HG02943 (cell line): ENCODE data around the gene CNTLN.
"Not testable (repeated sequence)": the region's sequence is repeated elsewhere in the genome, so short reads cannot be mapped to it uniquely, and the experiment has no call there.

Experiments
- ATAC-seq: cut with Tn5 transposase; IDR thresholded peaks from one replicate; pipeline ENCODE4 v1.9.1; 2021; ENCODE audit warnings: mild to moderate bottlenecking, low read depth, moderate library complexity; ENCODE audit not compliant: unreplicated experiment

Gene CNTLN

GRCh38 chr9:17486396-17486795 lies 351.6 kb downstream of the CNTLN start:
- ATAC-seq, result no peak

- ATAC-seq, result no peak
These were observed 352.6 kb downstream of the CNTLN start for GRCh38 chr9:17487467-17487866.

DNA sequence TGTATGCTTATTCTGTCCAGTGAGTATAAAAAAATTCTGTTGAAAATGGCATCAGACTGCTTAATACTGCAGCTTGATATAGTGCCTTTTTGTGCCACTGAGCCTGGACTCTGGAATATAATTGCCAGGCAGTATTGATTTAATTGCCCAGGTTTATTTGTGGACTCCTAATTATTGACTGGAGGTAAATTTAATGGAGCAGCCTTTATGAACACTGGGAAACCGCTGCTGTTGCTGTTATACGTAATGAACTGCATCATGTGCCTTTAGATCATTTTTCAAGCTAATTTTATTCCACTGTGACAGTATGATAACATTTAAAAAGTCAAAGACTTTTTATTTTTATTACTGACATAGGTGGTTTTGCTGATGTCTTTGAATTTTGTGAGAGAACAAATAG lies 353.8 kb downstream of the CNTLN start:
- no peak for ATAC-seq

GRCh38 chr9:17490110-17490509 lies 355.3 kb downstream of the CNTLN start:
- ATAC-seq, result no peak

DNA sequence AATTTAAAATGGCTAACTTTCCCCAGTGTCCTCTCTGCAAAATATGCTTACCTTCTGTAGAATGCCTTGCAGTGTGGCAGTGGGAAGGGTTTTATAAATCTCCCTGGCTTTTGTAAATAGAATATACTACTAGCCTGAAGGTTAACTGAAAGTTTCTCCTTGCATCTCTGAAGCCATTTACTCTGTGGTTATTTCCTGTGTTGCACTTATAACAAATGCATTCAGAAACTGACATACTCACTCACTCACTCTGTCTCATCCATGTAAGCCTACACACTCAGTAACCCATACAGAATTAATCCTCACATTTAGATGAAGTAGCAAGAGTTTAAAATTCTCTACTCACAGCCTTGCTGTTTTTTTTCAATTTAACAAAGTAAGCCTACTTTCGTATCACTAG lies 356.9 kb downstream of the CNTLN start:
- no peak for ATAC-seq

- no peak for ATAC-seq
These were observed 368.4 kb downstream of the CNTLN start for GRCh38 chr9:17503196-17503595.

GRCh38 chr9:17509151-17509550 lies 374.3 kb downstream of the CNTLN start:
- no peak for ATAC-seq

DNA sequence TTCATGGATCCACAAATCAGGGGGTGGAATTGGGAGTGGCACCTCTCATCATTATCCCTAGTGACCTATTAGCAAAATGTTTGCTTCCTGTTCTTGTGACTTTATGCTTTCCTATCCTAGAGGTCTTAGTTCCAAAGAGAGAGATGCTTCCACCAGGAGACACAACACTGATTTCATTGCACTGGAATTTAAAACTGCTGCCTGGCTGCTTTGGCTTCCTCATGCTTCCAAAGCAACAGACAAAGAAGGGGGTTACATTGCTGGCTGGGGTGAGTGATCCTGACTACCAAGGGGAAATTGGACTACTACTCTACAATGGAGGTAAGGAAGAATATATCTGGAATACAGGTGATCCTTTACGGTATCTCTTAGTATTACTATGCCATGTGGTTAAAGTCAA lies 374.9 kb downstream of the CNTLN start:
- no peak for ATAC-seq

- no peak for ATAC-seq
These were observed 384.9 kb downstream of the CNTLN start for GRCh38 chr9:17519761-17520160.

DNA sequence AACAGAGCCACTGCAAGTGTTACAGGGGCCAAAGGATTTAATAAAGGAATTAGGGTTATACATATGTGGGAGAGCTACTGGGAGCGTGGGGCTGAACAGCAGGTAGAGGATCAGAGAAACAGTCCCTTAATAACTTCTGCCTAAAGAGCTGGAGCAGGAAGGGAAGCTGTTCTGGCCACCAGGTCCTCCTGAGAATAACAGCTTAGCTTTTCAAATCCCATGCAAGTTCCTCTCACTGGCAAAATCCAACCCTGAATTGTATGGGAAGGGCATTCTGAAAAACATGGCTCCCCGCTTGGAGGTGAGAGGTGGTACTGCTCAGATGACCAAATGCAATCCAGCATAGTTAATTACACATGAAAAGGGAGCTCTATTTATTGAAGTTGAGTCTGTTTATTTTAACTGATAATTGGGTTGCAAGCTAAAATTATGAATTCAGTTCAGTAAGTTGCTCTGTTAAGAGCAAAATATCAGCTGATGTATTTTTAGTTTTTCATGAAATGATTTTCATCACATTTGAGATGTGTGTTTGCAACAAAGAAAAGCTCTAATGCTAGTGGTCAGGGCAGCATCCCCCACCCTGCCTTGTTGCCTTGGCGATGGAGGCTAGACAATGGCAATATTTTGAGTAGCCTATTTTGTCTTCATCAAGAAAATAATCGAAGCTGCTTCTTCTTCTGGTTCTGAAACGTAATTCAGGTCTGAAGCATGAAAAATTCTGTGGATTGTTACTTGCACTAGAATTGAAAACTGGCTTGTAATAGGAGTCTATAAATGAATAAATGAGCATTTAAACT lies 385.6 kb downstream of the CNTLN start:
- ATAC-seq, result no peak

- no peak for ATAC-seq
These were observed 386.4 kb downstream of the CNTLN start for GRCh38 chr9:17521100-17521855.

DNA sequence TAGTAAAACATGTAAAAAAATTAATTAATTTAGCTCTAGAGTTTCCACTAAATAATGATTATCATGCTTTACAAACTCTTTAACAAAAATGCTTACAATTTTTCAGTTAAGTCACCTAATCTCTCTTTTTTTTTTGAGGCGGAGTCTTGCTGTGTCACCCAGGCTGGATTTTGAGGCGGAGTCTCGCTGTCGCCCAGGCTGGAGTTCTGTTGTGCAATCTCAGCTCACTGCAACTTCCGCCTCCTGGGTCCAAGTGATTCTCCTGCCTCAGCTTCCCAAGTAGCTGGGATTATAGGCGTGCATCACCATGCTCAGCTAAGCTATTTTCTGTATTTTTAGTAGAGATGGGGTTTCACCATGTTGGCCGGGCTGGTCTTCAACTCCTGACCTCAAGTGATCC lies 391.9 kb downstream of the CNTLN start:
- not testable (repeated sequence) for ATAC-seq

DNA sequence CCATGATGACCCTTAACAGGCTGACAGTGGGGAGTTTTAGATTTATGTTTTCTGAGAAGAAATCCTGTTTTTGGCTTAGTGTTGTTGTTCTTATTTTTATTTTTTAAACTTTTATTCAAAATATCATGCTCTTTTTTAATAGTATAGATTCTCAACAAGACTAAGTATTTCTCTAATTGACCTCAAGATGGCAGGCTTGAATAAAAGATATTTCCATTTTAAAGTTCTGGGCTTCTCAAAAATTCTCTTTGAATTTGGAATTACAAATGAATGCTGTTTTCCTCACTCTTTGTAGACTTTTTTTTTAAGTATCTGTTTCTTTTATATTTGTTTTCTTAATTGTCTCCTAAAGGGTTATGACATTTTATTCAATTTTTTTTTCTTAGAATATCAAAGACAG lies 394.0 kb downstream of the CNTLN start:
- no peak for ATAC-seq

DNA sequence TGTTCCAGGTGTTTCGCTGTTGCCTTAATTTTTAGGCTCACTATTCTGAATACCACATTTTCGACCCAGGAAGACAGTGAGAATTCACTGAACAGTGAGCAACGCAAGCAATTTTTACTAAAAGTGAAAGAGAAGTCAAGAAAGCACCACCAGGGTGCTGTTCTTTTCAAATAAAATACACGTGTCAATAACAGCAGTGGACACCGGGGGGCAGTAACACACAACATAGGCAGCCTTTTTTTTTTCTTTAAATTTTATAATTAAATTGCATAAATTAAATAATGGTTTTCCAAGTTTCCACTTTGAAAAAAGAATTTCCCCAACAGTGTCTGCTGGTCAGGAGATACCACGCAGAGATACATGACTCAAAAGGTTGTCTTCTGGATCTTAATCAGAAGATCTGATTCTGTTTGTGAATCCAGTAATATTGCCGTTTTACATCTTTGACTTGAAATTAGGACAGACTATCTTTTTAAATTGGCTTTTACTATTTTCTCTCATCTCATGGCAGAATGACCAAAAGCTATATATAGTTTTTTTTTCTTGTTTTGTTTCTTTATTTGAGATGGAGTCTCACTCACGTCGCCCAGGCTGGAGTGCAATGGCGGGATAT lies 396.9 kb downstream of the CNTLN start:
- peak; percentile 74 for ATAC-seq

DNA sequence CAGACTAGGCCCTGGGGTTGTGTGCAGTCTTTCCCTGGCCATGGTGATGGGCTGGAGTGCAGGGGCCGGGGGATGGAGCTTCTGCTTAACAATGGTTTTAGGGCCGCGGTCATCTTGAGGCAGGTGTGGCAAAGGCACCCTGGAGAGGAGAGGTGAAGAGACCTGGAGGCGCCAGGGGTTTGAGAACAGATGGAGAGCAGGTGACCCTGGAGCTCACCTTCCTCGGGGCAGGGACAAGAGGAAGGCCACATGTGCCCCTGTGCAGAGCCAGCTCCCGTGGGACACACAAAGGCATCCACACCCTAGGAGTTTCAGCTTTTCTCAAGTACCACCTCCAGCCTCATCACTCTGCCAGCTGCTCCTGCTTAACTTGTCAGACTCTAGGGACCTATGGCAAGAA lies 397.6 kb downstream of the CNTLN start:
- no peak for ATAC-seq

- no peak for ATAC-seq
These were observed 400.3 kb downstream of the CNTLN start for GRCh38 chr9:17535176-17535575.

DNA sequence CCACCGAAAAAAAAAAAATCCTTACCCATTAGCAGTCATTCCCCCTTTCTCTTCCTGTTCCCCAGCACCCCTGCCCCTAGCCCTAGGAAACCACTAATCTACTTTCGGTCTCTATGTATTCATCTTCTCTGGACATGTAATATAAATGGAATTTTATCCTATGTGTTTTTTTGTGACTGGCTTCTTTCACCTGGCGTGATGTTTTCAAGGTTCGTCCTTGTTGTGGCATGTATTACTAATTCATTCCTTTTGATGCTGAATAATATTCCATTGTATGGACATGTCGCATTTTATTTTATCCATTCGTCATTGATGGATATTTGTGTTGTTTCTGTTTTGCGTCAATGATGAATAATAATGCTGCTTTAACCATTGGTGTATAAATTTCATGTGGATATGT lies 401.2 kb downstream of the CNTLN start:
- ATAC-seq, result no peak

DNA sequence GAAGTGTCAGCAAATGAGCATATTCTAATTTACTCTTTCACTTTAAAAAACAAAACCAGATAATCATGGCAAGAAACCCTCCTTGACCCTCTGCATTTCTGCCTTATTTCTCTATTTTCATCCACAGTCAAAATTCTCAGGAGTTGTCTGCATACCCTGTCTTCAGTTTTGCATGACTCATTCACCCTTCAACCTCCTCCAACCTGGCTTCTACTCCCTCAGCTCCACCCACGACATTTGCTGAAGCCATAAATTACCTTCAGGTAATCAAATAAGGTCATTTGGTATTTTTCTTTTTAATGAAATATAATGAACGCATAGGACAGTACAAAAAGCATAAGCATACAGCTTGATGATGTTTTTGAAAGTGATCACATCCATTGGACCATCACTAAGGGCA lies 416.2 kb downstream of the CNTLN start:
- no peak for ATAC-seq
